ENCODE data around the gene ENG.

GRCh38 chr9:127767909-127768331, 86.5 kb downstream of the ENG start:
- TF ChIP-seq CTCF (IDR thresholded peaks at IDR 0.05; ENCODE audit: low read depth, low read length) (no peak), EZH2phosphoT487 (IDR thresholded peaks at IDR 0.05; ENCODE audit: low read depth) (no peak)
